GM12878 (cell line): ENCODE measurements around the gene CRYGC.

Experiments used
- REST ChIP-seq: IDR thresholded peaks from 2 replicates; pipeline ENCODE4 v1.6.1; 2012; ENCODE audit warnings: mild to moderate bottlenecking, low read depth, low read length
- TAF1 ChIP-seq: IDR thresholded peaks from 2 replicates; pipeline ENCODE4 v1.6.1; 2011; ENCODE audit warnings: mild to moderate bottlenecking, low read depth, low read length, borderline replicate concordance

- no peak for TF ChIP-seq REST
- no peak for TF ChIP-seq TAF1
Observed at GRCh38 chr2:208128136-208128535, 1.5 kb downstream of the CRYGC start.
